RWPE2 (cell line): Measurements from ENCODE around the gene STX11.

Source experiments
- ATAC-seq: fragments of 200-7000 bp; cut with Tn5 transposase; 3 replicates; pipeline ENCODE4 v1.9.1; 2021; ENCODE audit warnings: low read depth
- DNase-seq: peaks from one replicate; pipeline ENCODE4 v3.0.0-alpha.2; 2020; ENCODE audit warnings: low spot score
- H3K27ac ChIP-seq: fragments of 450-650 bp; 2 replicates; pipeline ENCODE4 v1.5.1; 2017; ENCODE audit warnings: mild to moderate bottlenecking; ENCODE audit not compliant: poor library complexity, severe bottlenecking
- H3K27me3 ChIP-seq: fragments of 250-450 bp; sonication (Bioruptor Pico); 2 replicates; pipeline ENCODE4 v1.5.1; 2021; ENCODE audit warnings: mild to moderate bottlenecking, moderate library complexity; ENCODE audit not compliant: insufficient read depth, poor library complexity, severe bottlenecking
- H3K36me3 ChIP-seq: fragments of 250-450 bp; sonication (Bioruptor Pico); 2 replicates; pipeline ENCODE4 v1.5.1; 2020; ENCODE audit warnings: low read depth, mild to moderate bottlenecking, moderate library complexity
- H3K4me1 ChIP-seq: fragments of 250-450 bp; sonication (Bioruptor Pico); 2 replicates; pipeline ENCODE4 v1.5.1; 2021; ENCODE audit warnings: mild to moderate bottlenecking, moderate library complexity; ENCODE audit not compliant: insufficient read depth, poor library complexity, severe bottlenecking
- H3K4me3 ChIP-seq: fragments of 250-450 bp; sonication (Bioruptor Pico); 2 replicates; pipeline ENCODE4 v1.5.1; 2021; ENCODE audit warnings: mild to moderate bottlenecking, moderate library complexity; ENCODE audit not compliant: severe bottlenecking
- H3K9me3 ChIP-seq: fragments of 250-450 bp; sonication (Bioruptor Pico); 2 replicates; pipeline ENCODE4 v1.5.1; 2021; ENCODE audit warnings: mild to moderate bottlenecking, moderate library complexity; ENCODE audit not compliant: severe bottlenecking
- CTCF ChIP-seq: fragments of 450-650 bp; IDR thresholded peaks from one replicate; pipeline ENCODE4 v1.5.1; 2017; ENCODE audit warnings: mild to moderate bottlenecking, moderate library complexity; ENCODE audit not compliant: poor library complexity, severe bottlenecking

The STX11 gene

DNA sequence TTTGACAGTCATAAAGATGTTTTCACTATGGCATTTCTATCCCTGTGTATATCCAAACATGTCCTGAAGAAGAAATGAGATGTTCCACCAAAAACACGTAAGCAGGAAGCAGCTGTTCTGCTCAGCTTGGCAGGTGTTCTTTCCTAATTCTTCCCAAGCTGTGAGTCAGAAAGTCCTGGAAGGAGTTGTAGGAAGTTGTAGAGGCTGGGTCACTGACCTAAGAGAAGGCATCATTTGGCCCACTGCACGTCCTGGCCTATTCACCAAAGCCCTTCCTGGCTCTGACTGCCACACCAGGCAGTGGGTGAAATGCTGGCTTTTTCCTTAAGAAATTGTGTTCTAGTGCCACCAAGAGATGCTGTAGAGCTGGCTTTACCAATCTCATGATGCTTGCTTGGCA lies 40.3 kb downstream of the STX11 start:
- ATAC-seq: peak; percentile 95
- Histone ChIP-seq H3K27me3 (no peaks in the 10 kb centered on the region), H3K4me3 (no peak overlapping the region), H3K9me3 (no peaks in the 10 kb centered on the region), H3K27ac (no peak overlapping the region), H3K4me1 (peaks cover 7% of the 10 kb centered on the region), H3K36me3 (no peaks in the 10 kb centered on the region)
- no peak for DNase-seq
- no peak for TF ChIP-seq CTCF

GRCh38 chr6:144193181-144193580 lies 42.9 kb downstream of the STX11 start:
- Histone ChIP-seq H3K27ac (no peak overlapping the region), H3K4me3 (no peak overlapping the region), H3K9me3 (no peaks in the 10 kb centered on the region), H3K27me3 (no peaks in the 10 kb centered on the region), H3K36me3 (no peaks in the 10 kb centered on the region), H3K4me1 (peaks cover 10% of the 10 kb centered on the region)
- DNase-seq (no peak), ATAC-seq (no peak)
- TF ChIP-seq CTCF: no peak

DNA sequence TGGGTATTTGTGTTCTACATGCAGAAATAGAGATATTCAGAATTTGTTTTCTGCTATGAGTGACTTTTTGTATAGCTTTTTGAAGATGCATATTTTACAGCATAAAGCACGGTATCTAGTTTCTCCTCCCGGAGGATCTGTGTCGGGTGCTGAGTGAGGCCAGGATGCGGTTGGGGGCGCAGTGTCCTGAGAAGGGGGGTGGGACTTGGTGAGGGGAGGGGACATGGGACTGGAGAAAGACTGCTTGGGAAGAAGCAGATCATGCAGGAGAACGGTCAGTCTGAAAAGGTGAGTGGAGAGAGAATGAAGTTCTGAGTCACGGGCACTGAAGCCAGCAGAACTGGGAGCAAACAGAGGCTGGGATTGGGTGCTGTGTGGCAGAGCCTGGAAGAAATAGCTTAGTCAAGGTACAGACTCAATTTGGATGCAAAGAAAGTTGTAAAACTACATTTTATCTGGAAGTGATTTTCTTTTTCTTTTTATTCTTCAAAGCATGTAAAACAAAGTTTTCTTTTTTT lies 44.0 kb downstream of the STX11 start:
- Histone ChIP-seq H3K4me3 (no peak overlapping the region), H3K27ac (no peak overlapping the region), H3K27me3 (no peaks in the 10 kb centered on the region), H3K9me3 (no peaks in the 10 kb centered on the region), H3K36me3 (no peaks in the 10 kb centered on the region), H3K4me1 (peaks cover 10% of the 10 kb centered on the region)
- ATAC-seq: no peak
- no peak for DNase-seq
- TF ChIP-seq CTCF: no peak

DNA sequence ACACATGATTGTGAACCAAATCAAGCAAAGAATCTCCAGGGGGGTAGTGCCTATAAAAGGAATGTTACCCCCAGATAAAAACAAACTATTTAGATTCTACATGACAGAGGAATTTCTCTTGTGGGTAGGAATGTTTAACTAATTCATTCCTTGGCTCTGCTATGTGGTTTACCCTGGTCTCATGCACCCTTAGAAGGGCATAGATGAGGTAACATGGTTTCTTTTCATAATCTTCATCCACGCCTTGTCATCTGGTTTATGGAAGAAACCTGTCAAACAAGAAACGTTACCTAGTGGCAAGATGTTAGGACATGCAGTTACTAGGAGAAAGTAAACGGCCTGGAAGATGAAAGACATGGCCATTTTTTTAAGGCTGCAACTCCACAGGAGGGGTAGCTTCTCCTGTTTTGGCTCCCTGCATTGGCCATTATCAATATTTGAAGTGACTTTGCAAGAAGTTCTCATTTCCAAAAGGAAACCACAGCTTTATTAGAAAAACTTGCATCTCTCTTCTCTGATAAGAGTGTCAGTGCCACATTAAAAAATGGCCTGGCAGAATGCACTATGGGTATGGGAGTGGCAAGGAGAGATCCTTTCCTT lies 45.5 kb downstream of the STX11 start:
- ATAC-seq (peak; percentile 82), DNase-seq (no peak)
- Histone ChIP-seq H3K4me3 (no peak overlapping the region), H3K36me3 (no peaks in the 10 kb centered on the region), H3K27me3 (no peaks in the 10 kb centered on the region), H3K27ac (peak overlapping the region; percentile 3), H3K4me1 (peaks cover 4% of the 10 kb centered on the region), H3K9me3 (no peaks in the 10 kb centered on the region)
- no peak for TF ChIP-seq CTCF

- Histone ChIP-seq H3K27ac (no peak overlapping the region), H3K4me1 (peaks cover 3% of the 10 kb centered on the region), H3K4me3 (no peak overlapping the region), H3K9me3 (no peaks in the 10 kb centered on the region), H3K27me3 (no peaks in the 10 kb centered on the region), H3K36me3 (no peaks in the 10 kb centered on the region)
- ATAC-seq (no peak), DNase-seq (no peak)
- TF ChIP-seq CTCF: no peak
Measured at GRCh38 chr6:144197919-144198318, 47.6 kb downstream of the STX11 start.
